Activated CD4-positive, alpha-beta T cell treated with anti-CD3 and anti-CD28 coated beads for 48 hours (primary cell): ENCODE data around the gene MGAT1.
"Not testable (repeated sequence)": the region's sequence is repeated elsewhere in the genome, so short reads cannot be mapped to it uniquely, and the experiment has no call there.

Source experiments
- DNase-seq: peaks from one replicate; pipeline ENCODE4 v3.0.0-alpha.2; 2020

Gene MGAT1

GRCh38 chr5:180803181-180804128 is 849 bp upstream of the MGAT1 start:
- DNase-seq: peak; percentile 93

DNA sequence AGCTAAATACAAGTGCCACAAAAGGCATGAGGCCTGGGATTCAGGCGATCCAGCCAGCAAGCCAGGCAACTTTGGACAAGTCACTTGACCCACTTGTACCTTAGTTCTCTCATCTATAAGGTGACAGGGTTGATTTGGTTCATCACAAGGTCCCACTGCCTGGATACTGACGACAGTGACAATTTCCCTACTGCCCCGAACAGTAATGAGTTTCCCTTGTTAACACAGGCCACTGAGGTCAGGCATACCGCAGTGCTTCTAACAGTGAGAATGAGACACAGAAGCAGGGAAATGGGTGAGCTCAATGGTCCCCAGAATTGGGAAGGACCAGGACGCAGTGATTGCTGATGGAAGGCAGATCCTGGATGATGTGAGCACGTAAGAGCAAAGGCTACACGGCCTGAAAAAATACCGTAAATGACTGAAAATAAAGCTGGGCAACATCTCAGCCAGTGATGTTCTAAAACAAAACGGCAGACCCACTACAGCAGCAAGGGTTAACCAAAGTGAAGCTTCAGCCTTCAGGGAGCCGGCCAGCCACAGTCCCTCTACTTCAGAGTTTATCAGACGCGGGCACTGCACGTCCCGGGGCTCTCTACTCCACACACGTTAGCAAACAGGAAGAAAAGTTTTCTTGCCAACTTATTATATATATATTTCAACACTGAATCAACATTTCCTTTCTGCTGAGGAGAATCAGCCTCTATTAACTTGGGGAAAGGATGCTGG is 846 bp downstream of the MGAT1 start:
- DNase-seq: no peak

DNA sequence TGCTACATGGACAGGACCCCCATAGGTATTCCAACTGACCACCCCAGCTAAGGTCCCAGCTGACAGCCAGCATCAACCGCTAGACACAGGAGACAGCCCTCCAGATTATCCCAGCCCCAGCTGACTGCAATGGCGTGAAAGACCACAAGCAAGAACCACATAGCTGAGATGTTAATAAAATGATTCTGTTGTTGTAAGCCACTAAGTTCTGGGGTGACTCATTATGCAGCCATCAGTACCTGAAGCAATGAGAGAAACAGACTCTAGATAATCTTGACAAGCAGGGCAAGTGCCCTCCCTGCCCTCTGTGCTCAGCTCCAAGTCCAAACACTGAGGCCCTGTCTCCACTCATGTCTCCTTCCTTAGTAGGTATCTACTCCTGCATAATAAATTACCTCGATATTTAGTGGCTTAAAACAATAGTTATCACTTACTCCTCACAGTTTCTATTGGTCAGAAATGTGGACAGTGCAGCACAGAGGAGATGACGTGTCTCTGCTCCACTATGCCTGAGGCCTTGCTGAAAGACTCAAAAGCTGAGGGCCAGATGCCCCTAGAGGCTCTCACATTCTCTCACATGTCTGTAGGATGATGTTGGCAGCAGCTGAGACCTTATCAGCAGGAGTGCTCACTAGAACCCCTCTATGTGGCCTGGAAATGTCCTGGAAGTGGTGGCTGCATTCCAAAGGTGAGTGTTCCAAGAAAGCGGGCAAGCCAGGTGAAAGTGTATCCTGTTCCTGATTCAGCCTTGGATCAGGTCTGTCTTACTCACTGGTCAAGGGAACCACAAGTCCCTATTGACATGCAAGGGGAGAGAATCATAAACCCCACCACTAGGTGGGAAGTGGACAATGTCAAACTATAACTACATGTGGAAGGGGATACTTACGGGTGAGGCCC is 2.5 kb downstream of the MGAT1 start:
- no peak for DNase-seq

DNA sequence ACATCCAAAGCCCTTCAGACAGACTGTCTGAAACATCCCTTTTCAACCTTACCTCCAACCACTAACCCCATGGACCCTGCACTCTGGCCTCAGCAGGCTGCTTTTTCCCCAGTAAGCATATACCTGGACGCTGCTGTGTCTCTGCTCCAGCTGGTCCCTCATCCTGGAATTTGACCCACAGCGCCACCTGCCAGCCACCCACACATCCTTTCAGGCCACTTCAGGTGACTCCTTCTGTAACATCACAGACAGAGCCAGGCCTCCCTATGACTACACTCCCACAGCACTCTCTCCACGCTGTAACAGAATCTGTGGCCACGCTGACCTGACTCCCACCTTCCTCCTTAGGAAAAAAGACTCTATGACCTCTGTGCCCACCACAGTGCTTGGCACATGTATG is 3.4 kb downstream of the MGAT1 start:
- no peak for DNase-seq

DNA sequence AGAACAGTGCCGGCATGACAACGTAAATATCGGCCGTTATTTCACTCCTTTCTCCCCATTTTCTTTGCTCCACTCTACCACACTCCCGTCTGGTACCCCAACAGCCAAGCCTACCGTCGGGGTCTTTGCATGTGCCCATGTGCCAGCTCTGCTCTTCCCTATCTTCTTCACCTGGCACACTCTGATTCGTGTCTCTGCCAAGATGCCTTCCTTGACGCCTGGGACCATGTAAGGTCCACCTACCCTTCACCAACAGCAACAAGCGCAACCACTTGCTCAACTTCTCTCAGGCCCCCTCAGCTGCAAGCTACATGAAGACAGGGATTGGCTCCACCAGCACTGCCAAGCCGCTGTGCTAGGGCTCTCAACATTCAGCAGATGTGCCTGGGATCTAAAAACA is 4.4 kb downstream of the MGAT1 start:
- no peak for DNase-seq

DNA sequence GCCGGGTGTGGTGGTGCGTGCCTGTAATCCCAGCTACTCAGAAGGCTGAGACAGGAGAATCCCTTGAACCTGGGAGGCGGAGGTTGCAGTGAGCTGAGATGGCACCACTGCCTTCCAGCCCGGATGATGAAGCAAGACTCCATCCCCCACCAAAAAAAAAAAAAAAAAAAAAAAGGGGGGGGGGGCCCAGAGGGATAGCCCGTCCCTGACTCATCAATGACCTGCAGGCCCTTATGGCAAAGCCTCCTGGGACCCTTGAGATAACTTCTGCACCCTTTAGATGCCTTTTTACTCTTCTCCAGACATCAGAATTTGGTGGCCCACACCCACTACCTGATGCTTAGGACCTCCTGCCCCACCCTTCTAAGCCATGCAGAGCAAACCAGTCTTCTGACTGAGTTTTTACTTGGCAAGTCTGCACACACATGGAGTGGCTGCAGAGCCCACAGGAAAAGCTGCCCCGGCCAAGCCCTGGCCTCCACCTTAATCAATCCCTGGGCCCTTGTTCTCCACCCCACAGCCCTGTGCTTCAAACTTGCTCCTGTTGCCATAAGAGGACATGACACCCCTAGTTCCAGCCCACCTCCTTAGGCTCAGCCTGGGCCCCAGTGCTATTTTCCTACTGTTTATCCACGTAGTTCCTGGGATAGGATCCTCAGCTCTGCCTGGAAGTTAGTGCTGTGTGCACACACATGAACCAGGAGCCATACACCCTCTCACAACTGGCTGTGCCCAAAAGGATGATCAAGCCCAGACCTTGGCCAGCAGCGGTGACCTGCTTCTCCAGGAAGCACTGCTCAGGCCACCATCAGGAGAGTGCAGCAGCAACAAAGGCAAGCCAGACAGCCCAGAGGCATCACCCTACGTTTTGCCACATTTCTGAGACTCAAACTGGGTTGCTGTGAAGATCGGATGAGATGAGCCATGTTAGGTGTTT is 5.1 kb downstream of the MGAT1 start:
- DNase-seq: no peak

DNA sequence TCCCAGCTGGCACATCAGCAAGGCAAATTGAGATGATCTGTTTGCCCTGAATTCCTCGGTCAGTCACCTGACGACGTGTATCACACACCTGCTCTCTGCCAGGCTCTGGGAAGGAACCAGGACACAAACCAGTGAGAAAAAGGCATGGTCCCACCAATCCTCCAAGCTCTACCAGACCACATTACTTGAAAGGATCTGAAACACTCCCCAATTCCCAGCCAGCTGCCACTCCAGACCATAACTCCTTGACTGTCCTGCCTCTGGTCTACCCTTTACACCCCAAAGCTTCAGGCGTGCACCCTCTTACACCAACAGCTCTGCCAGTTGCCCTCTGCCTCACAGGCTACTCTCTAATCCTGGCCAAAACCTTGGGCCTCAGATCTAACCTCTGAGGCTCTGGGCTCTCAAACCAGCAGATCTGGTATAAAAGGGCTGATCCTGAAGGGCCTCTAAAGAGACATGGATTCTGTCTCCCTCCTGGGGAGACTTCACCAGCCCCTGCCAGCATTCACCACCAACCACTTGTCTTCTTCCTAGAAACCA is 6.8 kb downstream of the MGAT1 start:
- no peak for DNase-seq

- DNase-seq: no peak
Observed at GRCh38 chr5:180792965-180793287, 9.7 kb downstream of the MGAT1 start.

- DNase-seq: no peak
Observed at GRCh38 chr5:180792287-180792964, 10.2 kb downstream of the MGAT1 start.

- no peak for DNase-seq
Observed at GRCh38 chr5:180791611-180792213, 10.9 kb downstream of the MGAT1 start.

DNA sequence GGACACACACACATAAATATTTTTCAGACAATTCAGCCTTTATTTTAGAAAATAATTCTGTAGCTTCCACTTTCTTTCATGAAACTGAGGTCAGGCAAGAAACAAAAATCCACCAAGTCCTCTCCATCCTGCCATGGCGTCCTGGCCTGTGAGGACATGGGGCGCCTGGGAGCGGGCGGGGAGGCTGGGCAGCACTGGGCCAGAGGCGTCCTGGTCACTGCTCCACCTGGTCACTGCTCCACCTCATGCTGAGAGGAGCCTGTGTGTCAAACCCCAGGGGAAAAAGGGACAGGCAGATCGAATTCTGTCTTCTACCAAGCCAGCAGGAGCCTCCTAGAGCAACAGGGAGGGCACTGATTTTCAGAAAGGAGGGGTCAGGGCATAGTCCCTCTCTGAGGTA is 12.1 kb downstream of the MGAT1 start:
- DNase-seq: no peak

GRCh38 chr5:180790020-180790419 is 12.6 kb downstream of the MGAT1 start:
- peak; percentile 36 for DNase-seq

DNA sequence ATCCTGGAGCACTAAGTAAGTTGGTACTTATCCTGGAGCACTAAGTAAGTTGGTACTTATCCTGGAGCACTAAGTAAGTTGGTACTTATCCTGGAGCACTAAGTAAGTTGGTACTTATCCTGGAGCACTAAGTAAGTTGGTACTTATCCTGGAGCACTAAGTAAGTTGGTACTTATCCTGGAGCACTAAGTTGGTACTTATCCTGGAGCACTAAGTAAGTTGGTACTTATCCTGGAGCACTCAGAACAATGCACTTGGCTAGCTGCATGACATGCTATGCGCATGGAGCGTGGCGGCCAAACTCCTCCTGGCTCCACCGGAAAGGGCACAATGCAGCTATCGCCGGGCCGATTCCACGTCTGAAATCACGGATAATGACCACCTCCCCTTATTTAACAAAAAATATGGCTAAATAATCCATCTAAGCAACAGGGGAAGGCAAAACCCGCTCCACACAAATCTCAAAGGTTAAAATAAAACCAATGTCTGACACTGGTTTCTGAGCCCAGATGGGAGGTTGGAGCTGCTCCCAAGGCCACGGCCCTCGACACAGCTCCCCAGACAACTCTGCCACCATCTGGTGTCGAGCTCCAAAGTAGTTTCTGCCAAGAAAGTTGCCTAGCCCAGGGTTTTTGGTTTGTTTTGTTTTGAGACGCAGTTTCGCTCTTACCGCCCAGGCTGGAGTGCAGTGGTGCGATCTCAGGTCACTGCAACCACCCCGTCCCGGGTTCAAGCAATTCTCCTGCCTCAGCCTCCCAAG is 13.8 kb downstream of the MGAT1 start:
- DNase-seq: not testable (repeated sequence)

GRCh38 chr5:180787711-180788431 is 14.7 kb downstream of the MGAT1 start:
- no peak for DNase-seq

- DNase-seq: no peak
Observed at GRCh38 chr5:180786531-180787398, 15.8 kb downstream of the MGAT1 start.

DNA sequence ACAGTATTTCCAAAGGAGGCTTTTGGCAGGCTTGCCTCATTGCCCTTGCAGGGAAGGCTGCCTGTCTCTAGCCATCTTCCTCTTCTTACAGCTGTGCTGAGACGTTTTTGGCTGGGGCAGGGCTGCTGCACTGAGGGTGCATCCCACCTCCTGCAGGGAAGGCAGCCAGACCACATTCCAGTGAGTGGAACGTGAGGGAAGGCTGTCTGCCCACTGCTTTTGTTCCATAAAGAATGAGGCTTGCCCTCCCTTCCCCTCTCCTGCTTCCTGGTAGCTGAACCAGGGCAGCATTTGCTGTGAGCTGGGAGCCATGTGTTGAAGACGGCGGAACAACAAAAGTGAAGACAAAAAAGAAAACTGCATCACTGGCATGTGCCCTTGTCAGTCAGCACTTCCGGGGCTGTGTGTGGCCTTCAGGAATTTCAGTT is 16.8 kb downstream of the MGAT1 start:
- DNase-seq: no peak

DNA sequence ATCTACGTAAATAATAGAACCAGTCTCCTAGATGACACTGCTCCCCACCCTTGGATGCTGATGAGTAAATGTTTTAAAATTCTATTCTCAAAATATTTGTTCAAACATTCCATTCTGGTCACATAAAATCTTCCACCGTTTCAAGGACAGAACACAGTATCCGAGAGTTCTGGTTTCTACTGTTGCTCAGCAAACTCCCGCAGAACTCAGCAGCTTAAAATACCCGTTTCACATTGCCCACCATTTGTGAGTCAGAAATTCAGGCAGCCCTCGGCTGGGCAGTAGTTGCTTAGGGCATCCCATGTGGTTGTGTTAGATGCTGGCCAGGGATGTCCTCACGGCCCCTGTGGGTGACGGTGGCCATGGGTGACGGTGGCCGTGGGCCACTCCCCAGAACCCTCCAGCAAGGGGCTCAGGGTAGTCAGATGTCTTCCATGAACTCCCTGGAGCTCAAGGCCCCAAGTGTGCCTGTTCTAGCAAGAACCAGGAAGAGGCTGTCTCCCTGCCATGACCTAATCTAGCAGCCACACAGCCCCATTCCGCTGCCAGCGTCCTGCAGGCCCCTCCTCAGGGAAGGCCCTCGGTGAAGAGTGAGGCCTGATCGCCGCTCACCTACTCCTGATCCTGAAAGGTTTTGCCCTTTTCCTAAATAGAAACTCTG is 17.4 kb downstream of the MGAT1 start:
- DNase-seq: no peak
